ENCODE results near the gene JAK1.

Gene JAK1

GRCh38 chr1:64855557-64855956 lies 110.8 kb downstream of the JAK1 start:
- Histone ChIP-seq H3K36me3 (replicated peaks; ENCODE audit: low read depth, low read length) (peaks cover 30% of the 10 kb centered on the region), H3K27me3 (ENCODE audit: low read depth, low read length) (no peaks in the 10 kb centered on the region), H3K27ac (ENCODE audit: low read length) (no peak overlapping the region), H3K4me3 (ENCODE audit: low read length) (no peak overlapping the region), H4K20me1 (ENCODE audit: insufficient read depth, low read length) (0 out of 2 replicates have a peak, but pooled peaks cover 3% of the 10 kb centered on the region), H3K79me2 (ENCODE audit: low read length) (no peaks in the 10 kb centered on the region), H2AFZ (ENCODE audit: low read depth, low read length) (no peak overlapping the region), H3K9ac (ENCODE audit: low read length) (no peak overlapping the region), H3K4me1 (ENCODE audit: low read length) (peaks cover under 1% of the 10 kb centered on the region; the same call in 1 of the 2 replicates), H3K9me3 (ENCODE audit: insufficient read depth, low read length) (no peaks in the 10 kb centered on the region), H3K4me2 (ENCODE audit: low read length) (no peak overlapping the region)
- TF ChIP-seq EZH2phosphoT487 (IDR thresholded peaks at IDR 0.05; ENCODE audit: low read depth) = no peak
- TF ChIP-seq CTCF (IDR thresholded peaks at IDR 0.05; ENCODE audit: low read depth, low read length) = no peak

GRCh38 chr1:64854674-64855073 lies 111.7 kb downstream of the JAK1 start:
- Histone ChIP-seq H2AFZ (ENCODE audit: low read depth, low read length) (no peak overlapping the region), H3K79me2 (ENCODE audit: low read length) (no peaks in the 10 kb centered on the region), H3K9ac (ENCODE audit: low read length) (no peak overlapping the region), H3K4me2 (ENCODE audit: low read length) (no peak overlapping the region), H3K9me3 (ENCODE audit: insufficient read depth, low read length) (no peaks in the 10 kb centered on the region), H3K4me3 (ENCODE audit: low read length) (no peak overlapping the region), H4K20me1 (ENCODE audit: insufficient read depth, low read length) (0 out of 2 replicates have a peak, but pooled peaks cover 3% of the 10 kb centered on the region), H3K27ac (ENCODE audit: low read length) (no peak overlapping the region), H3K27me3 (ENCODE audit: low read depth, low read length) (no peaks in the 10 kb centered on the region), H3K36me3 (replicated peaks; ENCODE audit: low read depth, low read length) (peaks cover 30% of the 10 kb centered on the region), H3K4me1 (ENCODE audit: low read length) (no peaks in the 10 kb centered on the region)
- TF ChIP-seq CTCF (IDR thresholded peaks at IDR 0.05; ENCODE audit: low read depth, low read length) = no peak
- TF ChIP-seq EZH2phosphoT487 (IDR thresholded peaks at IDR 0.05; ENCODE audit: low read depth) = no peak

GRCh38 chr1:64851664-64852063 lies 114.7 kb downstream of the JAK1 start:
- peaks cover 20% of the 10 kb centered on the region for H3K36me3 ChIP-seq (replicated peaks; ENCODE audit: low read depth, low read length)

GRCh38 chr1:64850846-64851245 lies 115.5 kb downstream of the JAK1 start:
- Histone ChIP-seq H3K4me1 (ENCODE audit: low read length) (no peaks in the 10 kb centered on the region), H3K79me2 (ENCODE audit: low read length) (no peaks in the 10 kb centered on the region), H2AFZ (ENCODE audit: low read depth, low read length) (no peak overlapping the region), H4K20me1 (ENCODE audit: insufficient read depth, low read length) (no peaks in the 10 kb centered on the region), H3K4me3 (ENCODE audit: low read length) (no peak overlapping the region), H3K36me3 (replicated peaks; ENCODE audit: low read depth, low read length) (peaks cover 17% of the 10 kb centered on the region), H3K9me3 (ENCODE audit: insufficient read depth, low read length) (no peaks in the 10 kb centered on the region), H3K4me2 (ENCODE audit: low read length) (no peak overlapping the region), H3K27me3 (ENCODE audit: low read depth, low read length) (no peaks in the 10 kb centered on the region), H3K9ac (ENCODE audit: low read length) (no peak overlapping the region), H3K27ac (ENCODE audit: low read length) (no peak overlapping the region)
- no peak for TF ChIP-seq EZH2phosphoT487 (IDR thresholded peaks at IDR 0.05; ENCODE audit: low read depth)
- TF ChIP-seq CTCF (IDR thresholded peaks at IDR 0.05; ENCODE audit: low read depth, low read length) = no peak

More at GRCh38 chr1:64851664-64852063, 114.7 kb downstream of the JAK1 start:
- no peaks in the 10 kb centered on the region for H3K9me3 ChIP-seq (ENCODE audit: insufficient read depth, low read length)
- no peak overlapping the region for H3K9ac ChIP-seq (ENCODE audit: low read length)
- H3K79me2 ChIP-seq (ENCODE audit: low read length) = no peaks in the 10 kb centered on the region
- no peaks in the 10 kb centered on the region for H3K4me1 ChIP-seq (ENCODE audit: low read length)
- H3K4me2 ChIP-seq (ENCODE audit: low read length) = no peak overlapping the region
- no peak overlapping the region for H3K4me3 ChIP-seq (ENCODE audit: low read length)
- no peak for TF ChIP-seq EZH2phosphoT487 (IDR thresholded peaks at IDR 0.05; ENCODE audit: low read depth)
- TF ChIP-seq CTCF (IDR thresholded peaks at IDR 0.05; ENCODE audit: low read depth, low read length) = no peak
- no peaks in the 10 kb centered on the region for H4K20me1 ChIP-seq (ENCODE audit: insufficient read depth, low read length)
- no peaks in the 10 kb centered on the region for H3K27me3 ChIP-seq (ENCODE audit: low read depth, low read length)
- H2AFZ ChIP-seq (ENCODE audit: low read depth, low read length) = no peak overlapping the region
- no peak overlapping the region for H3K27ac ChIP-seq (ENCODE audit: low read length)

All from OCI-LY3 (cell line).